HFF-Myc (cell line): ENCODE data around the gene E2F1.
A peak's percentile ranks its signal among the peaks of the same experiment; 100 is the strongest.

ENCODE experiments used
- DNase-seq: peaks from one replicate; pipeline ENCODE4 v3.0.0-alpha.2; 2011; ENCODE audit warnings: low read depth; ENCODE audit errors: extremely low read depth
- H3K4me3 ChIP-seq: replicated peaks from 2 replicates; pipeline ENCODE4 v1.5.1; 2011; ENCODE audit warnings: low read depth, mild to moderate bottlenecking, control low read depth, low read length
- CTCF ChIP-seq: IDR thresholded peaks from 2 replicates; pipeline ENCODE4 v1.5.1; 2012; ENCODE audit warnings: mild to moderate bottlenecking, low read depth, low read length, control low read depth; ENCODE audit errors: missing control alignments

E2F1 gene

GRCh38 chr20:33686100-33686983, at the start of gene E2F1:
E2F1 (minus strand) TSS chr20:33686385; CDS start chr20:33686264, 121 bp downstream.
- peak; percentile 21 for TF ChIP-seq CTCF
- DNase-seq: peak; percentile 52
- H3K4me3 ChIP-seq: peak within 1 kb of the TSS; percentile 54

- DNase-seq: no peak
- no peak overlapping the region for H3K4me3 ChIP-seq
- no peak for TF ChIP-seq CTCF
Observed at GRCh38 chr20:33733654-33734576, 47.7 kb upstream of the E2F1 start.

- no peak for DNase-seq
- TF ChIP-seq CTCF: no peak
- H3K4me3 ChIP-seq: peak overlapping the region; percentile 56
Observed at GRCh38 chr20:33732166-33732970, 46.2 kb upstream of the E2F1 start.

- DNase-seq: no peak
- TF ChIP-seq CTCF: peak; percentile 77
Observed at GRCh38 chr20:33731693-33732165, 45.5 kb upstream of the E2F1 start, which contains the start of gene ZNF341. ZNF341 (plus strand) TSS chr20:33731996; CDS start chr20:33732022, 26 bp downstream.

GRCh38 chr20:33730946-33731692, 44.9 kb upstream of the E2F1 start:
- no peak for DNase-seq
- TF ChIP-seq CTCF: no peak
- peak overlapping the region; percentile 43 for H3K4me3 ChIP-seq

More at GRCh38 chr20:33731693-33732165, 45.5 kb upstream of the E2F1 start, which contains the start of gene ZNF341:
- H3K4me3 ChIP-seq: peak within 1 kb of the TSS; percentile 56

- no peak for TF ChIP-seq CTCF
- DNase-seq: no peak
- no peak overlapping the region for H3K4me3 ChIP-seq
Observed at GRCh38 chr20:33729101-33729500, 42.9 kb upstream of the E2F1 start.
